Left ventricle myocardium superior (tissue), 1 donor: ENCODE results near the gene ZNF524. TPM values are rescaled to one million over a fixed set of nuclear protein-coding genes. Genes with fewer than 3 reads are reported as not detected.

Experiments used
- ATAC-seq: fragments of 200-7000 bp; cut with Tn5 transposase; one replicate; pipeline ENCODE4 v1.9.1; 2020; ENCODE audit warnings: mild to moderate bottlenecking, moderate library complexity
- DNase-seq: peaks from one replicate; pipeline ENCODE4 v3.0.0-alpha.2; 2020
- intact Hi-C: fragments of 100-400 bp; cut with micrococcal nuclease; formaldehyde crosslinking; loops from one replicate; pipeline ENCODE4 v1.11.0; 2022
- total RNA-seq: library from RNA; stranded (reverse); fragmentation: NEBNext Ultra II Directional; extraction: Animal tissue kit (Norgen Biotek cat#: 25700); gene quantifications from one replicate; pipeline ENCODE4 v1.2.1, GENCODE V29; 2021
- donor health status: DM: no; HTN: yes; CAD: no; lungs with severe emphysema.

Gene ZNF524
- total RNA-seq, 1 donor from 2014 or later: 17.0 TPM

GRCh38 chr19:55632463-55632834, 32.4 kb downstream of the ZNF524 start:
- DNase-seq: peak; percentile 38
- intact Hi-C loops: no loop called here
- peak; percentile 62 for ATAC-seq

- intact Hi-C loops: no loop called here
- DNase-seq: no peak
- ATAC-seq: no peak
Measured at GRCh38 chr19:55633861-55634260, 33.8 kb downstream of the ZNF524 start.

- no peak for ATAC-seq
- DNase-seq: peak; percentile 29
- intact Hi-C loops: no loop called here
Measured at GRCh38 chr19:55635334-55635717, 35.2 kb downstream of the ZNF524 start.

GRCh38 chr19:55635856-55636440, 35.9 kb downstream of the ZNF524 start:
- no peak for ATAC-seq
- intact Hi-C loops: no loop called here
- peak; percentile 12 for DNase-seq

- no peak for ATAC-seq
- peak; percentile 20 for DNase-seq
- intact Hi-C loops: no loop called here
Measured at GRCh38 chr19:55636723-55637122, 36.6 kb downstream of the ZNF524 start.

- ATAC-seq (no peak), DNase-seq (peak; percentile 30)
- intact Hi-C loops: no loop called here
Measured at GRCh38 chr19:55637534-55637933, 37.4 kb downstream of the ZNF524 start.

- intact Hi-C loops: no loop called here
- ATAC-seq (no peak), DNase-seq (peak; percentile 38)
Measured at GRCh38 chr19:55638864-55639359, 38.8 kb downstream of the ZNF524 start.

- peak; percentile 83 for DNase-seq
- intact Hi-C loops: no loop called here
- ATAC-seq: peak; percentile 23
Measured at GRCh38 chr19:55640043-55640576, 40.0 kb downstream of the ZNF524 start.

GRCh38 chr19:55640577-55641425, 40.7 kb downstream of the ZNF524 start, which contains the start of gene ZNF580:
Gene ZNF580, plus strand, starts transcription at chr19:55641002. Its CDS starts 1,507 bp downstream, at chr19:55642509.
- ATAC-seq (peak; percentile 73), DNase-seq (peak; percentile 84)
- intact Hi-C loops: no loop called here

GRCh38 chr19:55641426-55642152, 41.5 kb downstream of the ZNF524 start:
- DNase-seq (peak; percentile 11), ATAC-seq (peak; percentile 0)
- intact Hi-C loops: no loop called here

- peak; percentile 52 for DNase-seq
Measured at GRCh38 chr19:55642153-55643002, 42.3 kb downstream of the ZNF524 start.

GRCh38 chr19:55643003-55643886, 43.2 kb downstream of the ZNF524 start, which contains the start of gene ZNF581:
Gene ZNF581, plus strand, starts transcription at chr19:55643649. Its CDS starts 923 bp downstream, at chr19:55644572.
- DNase-seq: peak; percentile 82
- peak; percentile 46 for ATAC-seq
- intact Hi-C loops: no loop called here

More at GRCh38 chr19:55642153-55643002, 42.3 kb downstream of the ZNF524 start:
- intact Hi-C loops: no loop called here
- peak; percentile 2 for ATAC-seq

- intact Hi-C loops: no loop called here
- DNase-seq: no peak
- no peak for ATAC-seq
Measured at GRCh38 chr19:55643887-55644176, 43.7 kb downstream of the ZNF524 start.

GRCh38 chr19:55644191-55644833, 44.2 kb downstream of the ZNF524 start:
- peak; percentile 25 for DNase-seq
- intact Hi-C loops: no loop called here
- ATAC-seq: no peak

- no peak for ATAC-seq
- DNase-seq: no peak
- intact Hi-C loops: no loop called here
Measured at GRCh38 chr19:55644842-55645511, 44.9 kb downstream of the ZNF524 start.

- intact Hi-C loops: no loop called here
- ATAC-seq (no peak), DNase-seq (no peak)
Measured at GRCh38 chr19:55645512-55645881, 45.4 kb downstream of the ZNF524 start.
